Stimulated activated CD4-positive, alpha-beta T cell treated with anti-CD3 and anti-CD28 coated beads, Interleukin-15, amount 100 ng/mL, for 24 hours (primary cell): ENCODE measurements around the gene ZSCAN21.

ENCODE experiments used
- DNase-seq: peaks from one replicate; pipeline ENCODE4 v3.0.0-alpha.2; 2020

ZSCAN21 gene

DNA sequence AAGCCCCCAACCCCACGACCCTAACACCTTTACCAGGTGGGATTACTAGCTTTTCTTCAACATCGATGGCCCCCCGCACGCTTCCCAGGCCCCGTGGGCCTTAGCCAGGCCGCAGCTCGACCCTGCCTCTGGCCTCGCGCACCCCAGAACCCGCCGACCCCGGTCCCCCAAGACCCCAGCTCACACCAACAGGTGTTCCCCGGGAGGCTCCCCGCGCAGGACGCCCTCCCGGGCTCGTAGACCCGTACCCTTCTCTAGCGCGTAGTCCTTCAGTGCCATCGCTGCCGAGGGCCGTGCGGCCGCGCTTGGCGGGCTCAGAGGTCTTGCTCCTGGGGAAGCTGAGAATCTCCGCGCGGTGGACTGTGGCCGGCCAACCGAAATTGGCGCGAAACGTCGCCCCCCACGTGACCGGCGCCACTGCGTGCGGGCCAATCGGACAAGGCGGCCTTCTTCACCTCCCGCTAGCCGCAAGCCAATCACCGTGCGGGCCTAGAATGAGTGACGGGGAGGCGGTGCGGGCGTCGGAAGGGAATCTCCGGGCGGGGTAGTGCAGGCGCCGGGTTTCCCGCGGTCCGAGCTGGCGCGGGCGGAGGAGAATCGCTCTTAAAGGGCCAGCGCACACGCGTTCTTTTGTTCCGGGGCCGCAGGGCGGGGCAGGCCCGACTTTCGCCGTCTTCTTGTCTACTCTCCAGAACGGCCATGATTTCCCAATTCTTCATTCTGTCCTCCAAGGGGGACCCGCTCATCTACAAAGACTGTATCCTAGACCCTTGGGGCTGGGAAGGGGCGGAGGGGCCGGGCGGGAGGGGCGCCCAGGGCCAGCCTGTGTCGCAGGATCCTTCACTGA is 51.7 kb downstream of the ZSCAN21 start, which contains the start of the genes AP4M1 and MCM7:
Gene AP4M1 (plus strand): TSS at position 628 of the 847 bp plus-strand sequence. CDS start 72 bp downstream, at position 700.
Gene MCM7 (minus strand): TSS at position 382 of the 847 bp plus-strand sequence. CDS start 103 bp downstream, at position 279.
- DNase-seq: peak; percentile 99

DNA sequence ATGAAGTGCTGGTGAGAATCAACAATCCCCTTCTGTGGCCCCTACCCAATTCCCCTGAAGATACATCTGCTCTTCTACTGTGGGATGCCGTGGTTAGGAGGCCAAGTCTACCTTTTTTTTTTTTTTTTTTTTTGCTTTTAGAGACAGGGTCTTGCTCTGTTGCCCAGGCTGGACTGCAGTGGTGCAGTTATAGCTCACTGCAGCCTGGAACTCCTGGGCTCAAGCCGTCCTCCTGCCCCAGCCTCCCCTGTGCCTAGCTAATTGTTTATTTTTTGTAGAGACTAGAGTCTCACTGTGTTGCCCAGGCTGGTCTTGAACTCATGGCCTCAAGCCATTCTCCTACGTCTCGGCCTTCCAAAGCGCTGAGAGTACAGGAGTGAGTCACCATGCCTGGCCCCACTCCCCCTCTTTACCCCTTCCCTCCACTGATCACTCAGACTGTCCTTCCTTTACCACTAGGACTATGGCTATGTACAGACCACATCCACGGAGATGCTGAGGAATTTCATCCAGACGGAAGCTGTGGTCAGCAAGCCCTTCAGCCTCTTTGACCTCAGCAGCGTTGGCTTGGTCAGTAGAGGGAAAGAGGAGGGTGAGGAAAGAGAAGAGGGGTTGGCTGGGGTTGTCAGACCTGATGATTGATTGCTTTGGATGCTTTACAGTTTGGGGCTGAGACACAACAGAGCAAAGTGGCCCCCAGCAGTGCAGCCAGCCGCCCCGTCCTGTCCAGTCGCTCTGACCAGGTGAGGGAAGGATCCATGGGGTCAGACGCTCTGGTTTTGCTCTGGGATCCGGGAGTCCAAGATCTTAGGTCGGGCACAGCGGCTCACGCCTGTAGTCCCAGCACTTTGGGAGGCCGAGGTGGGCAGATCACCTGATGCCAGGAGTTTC is 53.6 kb downstream of the ZSCAN21 start:
- no peak for DNase-seq

DNA sequence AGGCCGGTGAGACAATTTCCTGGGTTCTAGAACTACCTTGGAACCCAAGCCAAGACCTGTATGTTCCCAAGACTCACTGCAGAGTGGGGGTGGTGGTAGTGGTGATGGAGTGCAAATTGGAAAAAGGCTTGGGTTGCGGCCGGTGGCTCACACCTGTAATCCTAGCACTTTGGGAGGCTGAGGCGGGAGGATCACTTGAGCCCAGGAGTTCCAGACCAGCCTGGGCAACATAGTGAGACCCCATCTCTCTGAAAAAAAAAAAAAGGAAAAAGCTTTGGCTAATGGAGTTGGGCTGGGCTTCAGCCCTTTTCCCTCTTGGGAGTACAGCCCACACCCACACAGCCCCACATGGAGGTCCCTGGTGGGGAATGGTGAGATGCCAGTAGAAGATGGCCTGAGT is 56.0 kb downstream of the ZSCAN21 start:
- DNase-seq: no peak

DNA sequence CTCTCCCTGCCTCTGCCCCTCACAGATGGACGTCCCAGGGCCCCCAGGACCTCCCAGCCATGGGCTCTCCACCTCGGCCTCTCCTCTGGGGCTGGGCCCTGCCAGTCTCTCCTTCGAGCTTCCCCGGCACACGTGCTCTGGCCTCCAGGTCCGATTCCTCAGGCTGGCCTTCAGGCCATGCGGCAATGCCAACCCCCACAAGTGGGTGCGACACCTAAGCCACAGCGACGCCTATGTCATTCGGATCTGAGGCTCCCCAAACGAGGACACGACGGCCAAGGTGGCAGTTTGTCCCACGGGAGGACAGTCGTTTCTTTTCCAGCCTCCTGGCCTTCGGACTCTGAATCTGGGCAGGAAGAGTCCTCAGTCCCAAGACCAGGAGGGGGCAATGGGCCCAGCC is 57.1 kb downstream of the ZSCAN21 start:
- DNase-seq: no peak

DNA sequence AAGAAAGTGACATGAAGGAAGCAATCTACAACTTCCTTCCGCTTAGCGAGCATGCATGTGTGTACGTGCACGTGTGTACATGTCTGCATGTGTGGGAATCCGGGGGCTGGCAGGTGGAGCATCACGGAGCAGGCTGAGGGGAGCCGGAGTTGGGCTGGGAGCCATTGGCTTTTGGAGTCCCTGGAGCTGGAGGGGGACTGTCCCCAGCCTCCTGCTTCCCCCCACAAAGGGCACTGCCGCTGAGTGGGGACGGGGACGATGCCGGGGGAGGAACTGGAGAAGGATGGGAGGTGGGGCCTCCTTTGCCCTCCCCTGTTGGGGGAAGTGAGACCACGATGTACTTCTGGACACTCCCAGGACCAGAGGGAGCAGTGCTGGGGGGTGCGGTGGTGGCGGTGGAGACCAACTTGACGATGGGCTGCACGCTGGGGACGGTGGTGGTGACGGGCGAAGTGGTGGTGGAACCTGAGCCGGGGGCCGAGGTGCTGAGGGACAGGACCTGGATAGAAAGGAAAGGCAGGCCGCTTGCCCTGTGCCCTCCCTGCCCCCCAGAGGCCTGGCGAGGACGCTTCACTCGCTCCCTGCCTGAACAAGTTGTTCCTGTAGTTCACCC is 57.7 kb downstream of the ZSCAN21 start:
- DNase-seq: no peak

DNA sequence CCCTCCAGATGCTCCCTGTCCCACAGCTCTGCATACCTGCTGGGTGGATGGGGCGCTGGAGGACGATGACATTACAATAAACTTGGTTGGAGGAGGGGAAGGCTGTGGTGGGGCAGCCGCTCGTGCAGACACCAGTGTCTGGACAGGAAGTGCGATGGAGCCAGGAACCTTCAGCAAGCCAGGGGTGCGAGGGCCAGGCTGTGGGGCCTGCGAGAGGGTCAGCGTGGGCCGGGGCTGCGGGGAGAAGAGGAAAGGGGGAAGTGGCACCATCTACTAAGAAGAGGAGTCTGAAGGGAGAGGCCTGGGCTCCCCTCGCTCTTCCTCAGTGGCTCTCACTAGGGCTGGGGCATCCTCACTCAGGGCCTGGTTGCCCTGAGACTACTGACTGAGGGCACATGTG is 58.3 kb downstream of the ZSCAN21 start:
- no peak for DNase-seq

DNA sequence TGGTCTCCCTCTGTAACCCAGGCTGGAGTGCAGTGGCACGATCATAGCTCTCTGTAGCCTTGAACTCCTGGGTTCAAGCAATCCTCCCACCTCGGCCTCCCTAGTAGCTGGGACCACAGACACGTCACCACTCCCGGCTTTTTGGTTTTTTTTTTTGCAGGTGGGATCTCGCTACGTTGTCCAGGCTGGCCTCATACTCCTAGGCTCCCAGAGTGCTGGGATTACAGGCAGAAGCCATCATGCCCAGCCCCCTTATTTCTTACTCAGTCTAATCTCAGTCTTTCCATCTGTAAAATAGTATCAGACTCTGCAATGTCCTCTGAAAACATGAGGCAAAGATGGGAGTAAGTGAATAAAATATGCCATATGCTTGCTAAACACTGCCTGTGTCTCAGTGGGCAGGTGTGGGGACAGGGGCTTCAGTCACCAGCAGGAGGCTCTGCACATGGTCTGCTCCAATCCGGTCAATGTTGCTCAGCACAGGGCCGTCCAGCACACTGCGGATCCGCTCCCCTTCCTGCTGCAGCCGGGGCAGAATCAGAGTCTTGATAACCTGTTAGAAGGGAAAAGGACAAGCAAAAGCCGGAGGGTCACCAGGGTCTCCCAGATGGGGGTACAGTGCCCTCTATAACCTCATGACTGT is 60.1 kb downstream of the ZSCAN21 start:
- no peak for DNase-seq

DNA sequence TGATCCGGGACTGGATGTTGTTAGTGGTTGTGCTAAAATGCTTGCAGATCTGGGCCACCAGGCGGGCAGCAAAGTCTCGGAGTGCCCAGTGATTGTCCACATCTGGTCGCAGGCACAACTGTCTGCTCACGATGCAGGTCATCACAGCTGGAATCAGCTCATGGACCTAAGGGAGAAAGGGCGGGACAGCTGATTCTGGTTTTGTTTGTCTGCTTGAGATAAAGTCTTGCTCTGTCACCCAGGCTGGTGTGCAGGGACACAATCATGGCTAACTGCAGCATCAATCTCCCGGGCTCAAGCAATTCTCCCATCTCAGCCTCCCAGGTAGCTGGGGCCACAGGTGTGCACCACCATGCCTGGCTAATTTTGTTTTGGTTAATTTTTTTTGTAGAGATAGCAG is 61.6 kb downstream of the ZSCAN21 start:
- DNase-seq: no peak

DNA sequence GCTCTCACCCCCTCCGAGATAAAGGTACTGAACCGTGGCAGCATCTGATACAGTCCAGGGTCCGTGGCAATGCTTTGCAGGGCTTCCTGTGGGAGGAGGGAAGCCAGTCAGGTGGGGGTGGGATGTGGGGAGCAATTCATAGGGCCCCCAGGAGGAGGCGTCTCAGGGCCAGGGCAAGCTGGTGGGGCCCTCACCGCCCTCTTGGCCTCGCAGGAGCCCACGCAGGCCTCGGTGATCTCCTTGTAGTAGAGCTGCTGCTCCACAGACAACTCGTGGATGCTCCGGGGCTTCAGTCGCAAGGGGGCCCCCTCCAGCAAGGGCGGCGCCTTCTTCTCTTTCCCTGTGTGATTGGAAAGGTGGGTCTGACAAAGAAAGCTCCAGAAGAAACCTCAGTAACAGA is 62.3 kb downstream of the ZSCAN21 start:
- DNase-seq: no peak
